ENCODE data around the gene CYBRD1. TPM values are rescaled to one million over a fixed set of nuclear protein-coding genes. Genes with fewer than 3 reads are reported as not detected.

CYBRD1 gene
- total RNA-seq, 4 donors from 2014 or later = 99.4 to 218 (median 157) TPM

DNA sequence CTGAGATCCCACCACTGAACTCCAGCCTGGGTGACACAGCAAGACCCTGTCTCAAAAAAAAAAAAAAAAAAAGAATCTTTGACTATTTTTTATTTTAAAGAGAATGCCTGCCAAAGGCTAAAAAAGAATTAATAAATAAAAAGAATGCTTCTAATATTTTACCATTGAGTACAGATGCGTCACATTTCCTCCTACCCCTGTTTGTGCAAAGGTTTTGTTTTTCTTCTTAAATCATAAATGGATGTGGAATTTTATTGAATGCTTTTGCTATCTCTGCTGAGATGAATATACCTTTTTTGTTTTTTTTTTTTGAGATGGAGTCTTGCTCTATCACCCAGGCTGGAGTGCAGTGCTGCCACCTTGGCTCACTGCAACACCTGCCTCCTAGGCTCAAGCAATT lies 22.8 kb downstream of the CYBRD1 start:
- WGBS = 92% methylated on average over 1 of the region's 1 CpG
- peaks cover 29% of the 10 kb centered on the region for H3K36me3 ChIP-seq

DNA sequence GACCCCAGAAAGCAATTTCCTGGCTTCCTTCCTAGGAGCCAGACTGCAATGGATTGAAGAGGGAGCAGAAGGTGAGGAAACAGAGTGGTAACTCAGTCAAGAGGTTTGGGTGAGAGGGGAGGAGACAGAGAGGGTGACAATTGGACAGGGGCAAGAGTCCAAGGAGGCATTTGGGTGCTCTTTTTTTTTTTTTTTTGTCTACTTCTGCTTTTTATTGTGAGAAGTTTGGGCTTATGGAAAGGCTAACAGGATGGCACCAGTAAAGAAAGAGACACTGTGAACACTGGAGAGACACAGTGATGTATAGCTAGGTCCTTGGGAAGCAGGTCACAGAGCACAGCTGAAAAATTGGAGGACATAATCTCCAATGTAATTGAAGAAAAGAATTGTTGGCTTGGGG lies 25.0 kb downstream of the CYBRD1 start:
- Histone ChIP-seq H3K27ac (no peak overlapping the region), H3K4me3 (no peak overlapping the region)
- TF ChIP-seq EP300 (IDR thresholded peaks at IDR 0.05) = no peak

More for the DNA sequence above, 22.8 kb downstream of the CYBRD1 start:
- no peak overlapping the region for H3K4me3 ChIP-seq
- H3K27ac ChIP-seq = no peak overlapping the region
- no peak for DNase-seq (ENCODE audit: low spot score in 2 of 2)
- TF ChIP-seq EP300 (IDR thresholded peaks at IDR 0.05) (no peak), POLR2A (IDR thresholded peaks at IDR 0.05) (no peak), POLR2AphosphoS5 (IDR thresholded peaks at IDR 0.05) (no peak)
- TF ChIP-seq, protein P1, sequence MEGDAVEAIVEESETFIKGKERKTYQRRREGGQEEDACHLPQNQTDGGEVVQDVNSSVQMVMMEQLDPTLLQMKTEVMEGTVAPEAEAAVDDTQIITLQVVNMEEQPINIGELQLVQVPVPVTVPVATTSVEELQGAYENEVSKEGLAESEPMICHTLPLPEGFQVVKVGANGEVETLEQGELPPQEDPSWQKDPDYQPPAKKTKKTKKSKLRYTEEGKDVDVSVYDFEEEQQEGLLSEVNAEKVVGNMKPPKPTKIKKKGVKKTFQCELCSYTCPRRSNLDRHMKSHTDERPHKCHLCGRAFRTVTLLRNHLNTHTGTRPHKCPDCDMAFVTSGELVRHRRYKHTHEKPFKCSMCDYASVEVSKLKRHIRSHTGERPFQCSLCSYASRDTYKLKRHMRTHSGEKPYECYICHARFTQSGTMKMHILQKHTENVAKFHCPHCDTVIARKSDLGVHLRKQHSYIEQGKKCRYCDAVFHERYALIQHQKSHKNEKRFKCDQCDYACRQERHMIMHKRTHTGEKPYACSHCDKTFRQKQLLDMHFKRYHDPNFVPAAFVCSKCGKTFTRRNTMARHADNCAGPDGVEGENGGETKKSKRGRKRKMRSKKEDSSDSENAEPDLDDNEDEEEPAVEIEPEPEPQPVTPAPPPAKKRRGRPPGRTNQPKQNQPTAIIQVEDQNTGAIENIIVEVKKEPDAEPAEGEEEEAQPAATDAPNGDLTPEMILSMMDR (IDR thresholded peaks at IDR 0.05) = no peak
- no peaks in the 10 kb centered on the region for H3K9me3 ChIP-seq
- no peaks in the 10 kb centered on the region for H3K4me1 ChIP-seq
- no peaks in the 10 kb centered on the region for H3K27me3 ChIP-seq

DNA sequence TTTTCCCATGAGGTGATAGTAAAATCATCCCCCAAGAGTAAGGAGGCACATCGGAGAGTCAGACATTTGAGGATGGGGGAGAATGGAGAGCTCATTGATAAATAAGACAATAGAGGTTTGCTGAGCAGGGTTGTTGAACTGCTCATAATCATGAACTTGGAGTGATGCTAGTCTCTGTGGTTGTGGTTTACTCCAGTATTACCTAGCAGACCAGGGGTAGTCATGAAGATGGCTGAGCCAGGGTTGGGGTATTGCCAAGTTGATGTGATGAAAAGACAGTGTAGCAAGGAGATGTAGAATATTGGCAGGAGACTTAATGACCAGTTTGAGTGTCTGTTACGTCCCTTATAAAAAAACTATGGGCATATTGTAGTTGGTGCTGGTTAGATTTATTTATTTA lies 25.4 kb downstream of the CYBRD1 start:
- no peaks in the 10 kb centered on the region for H3K27me3 ChIP-seq
- no peak for DNase-seq (ENCODE audit: low spot score in 2 of 2)
- no peak overlapping the region for H3K27ac ChIP-seq
- no peaks in the 10 kb centered on the region for H3K4me1 ChIP-seq
- peaks cover 15% of the 10 kb centered on the region for H3K36me3 ChIP-seq
- no peak overlapping the region for H3K4me3 ChIP-seq
- TF ChIP-seq EP300 (IDR thresholded peaks at IDR 0.05) (no peak), POLR2A (IDR thresholded peaks at IDR 0.05) (no peak), POLR2AphosphoS5 (IDR thresholded peaks at IDR 0.05) (no peak)
- TF ChIP-seq, protein P1 (IDR thresholded peaks at IDR 0.05) = no peak
- WGBS = 83% methylated on average over 2 of the region's 2 CpGs
- H3K9me3 ChIP-seq = no peaks in the 10 kb centered on the region

More for the DNA sequence above, 25.0 kb downstream of the CYBRD1 start:
- no peaks in the 10 kb centered on the region for H3K9me3 ChIP-seq
- H3K27me3 ChIP-seq = no peaks in the 10 kb centered on the region
- no peak for DNase-seq (ENCODE audit: low spot score in 2 of 2)
- no peaks in the 10 kb centered on the region for H3K4me1 ChIP-seq
- H3K36me3 ChIP-seq = peaks cover 20% of the 10 kb centered on the region

DNA sequence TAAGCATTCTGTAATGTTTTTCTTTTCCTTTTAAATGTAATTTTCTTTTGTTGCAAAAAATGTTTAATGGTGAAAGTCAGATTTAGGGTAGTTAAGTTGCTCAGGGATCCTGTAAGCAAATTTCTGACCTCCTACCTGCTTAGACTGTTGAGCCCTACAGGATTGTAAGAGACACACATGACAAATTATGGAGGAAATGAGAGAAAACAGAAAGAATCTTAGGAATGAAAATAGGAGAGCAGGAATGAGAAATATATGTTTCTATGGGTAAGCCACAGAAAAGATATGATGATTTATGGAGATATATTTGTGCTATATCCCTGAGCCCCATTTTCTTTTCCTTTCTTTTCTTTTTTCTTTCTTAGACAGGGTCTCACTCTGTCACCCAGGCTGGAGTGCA lies 28.3 kb downstream of the CYBRD1 start:
- Histone ChIP-seq H3K9me3 (no peaks in the 10 kb centered on the region), H3K27ac (no peak overlapping the region), H3K27me3 (no peaks in the 10 kb centered on the region), H3K4me1 (no peaks in the 10 kb centered on the region), H3K36me3 (peaks cover 19% of the 10 kb centered on the region), H3K4me3 (no peak overlapping the region)
- no peak for DNase-seq (ENCODE audit: low spot score in 2 of 2)
- no peak for TF ChIP-seq EP300 (IDR thresholded peaks at IDR 0.05)
- TF ChIP-seq POLR2A (IDR thresholded peaks at IDR 0.05) = no peak
- TF ChIP-seq, protein P1 (IDR thresholded peaks at IDR 0.05) = no peak
- TF ChIP-seq POLR2AphosphoS5 (IDR thresholded peaks at IDR 0.05) = no peak

DNA sequence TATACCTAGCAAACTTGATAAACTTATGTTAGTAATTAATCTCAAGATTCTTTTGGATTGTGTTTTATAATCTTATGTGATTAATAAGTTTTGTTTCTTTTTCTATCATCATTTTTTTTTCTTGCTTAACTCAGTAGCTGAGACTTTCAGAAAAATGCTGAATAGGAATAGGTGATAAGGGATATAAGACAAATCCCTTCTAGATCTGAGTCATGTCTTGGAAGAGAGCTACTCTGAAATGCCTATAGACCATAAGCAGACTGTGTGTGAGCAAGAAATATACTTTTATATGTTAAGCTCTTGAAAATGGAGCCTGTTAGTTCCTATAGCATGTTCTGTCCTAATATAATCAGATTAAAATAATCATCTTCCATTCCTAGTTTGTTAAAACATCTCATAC lies 29.6 kb downstream of the CYBRD1 start:
- Histone ChIP-seq H3K27me3 (no peaks in the 10 kb centered on the region), H3K4me1 (no peaks in the 10 kb centered on the region), H3K4me3 (no peak overlapping the region), H3K36me3 (peaks cover 30% of the 10 kb centered on the region), H3K27ac (no peak overlapping the region), H3K9me3 (no peaks in the 10 kb centered on the region)
- no peak for DNase-seq (ENCODE audit: low spot score in 2 of 2)
- TF ChIP-seq POLR2AphosphoS5 (IDR thresholded peaks at IDR 0.05) (no peak), POLR2A (IDR thresholded peaks at IDR 0.05) (no peak), EP300 (IDR thresholded peaks at IDR 0.05) (no peak)
- TF ChIP-seq, protein P1 (IDR thresholded peaks at IDR 0.05) = no peak

DNA sequence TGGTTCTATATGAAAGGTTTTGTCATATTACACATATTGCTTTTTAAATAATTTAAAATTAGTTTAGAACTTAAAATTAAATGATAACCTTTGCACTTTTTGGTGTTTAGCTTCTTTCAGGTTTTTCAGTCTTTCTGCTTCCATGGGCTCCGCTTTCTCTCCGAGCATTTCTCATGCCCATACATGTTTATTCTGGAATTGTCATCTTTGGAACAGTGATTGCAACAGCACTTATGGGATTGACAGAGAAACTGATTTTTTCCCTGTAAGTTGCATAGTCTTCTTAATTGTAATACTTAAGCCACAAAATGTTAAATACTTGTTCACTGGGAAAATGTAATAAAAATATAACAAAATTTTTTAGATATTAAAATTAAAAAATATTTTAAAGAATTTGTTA lies 31.0 kb downstream of the CYBRD1 start:
- TF ChIP-seq EP300 (IDR thresholded peaks at IDR 0.05) (no peak), POLR2A (IDR thresholded peaks at IDR 0.05) (no peak), POLR2AphosphoS5 (IDR thresholded peaks at IDR 0.05) (no peak)
- TF ChIP-seq, protein P1 (IDR thresholded peaks at IDR 0.05) = no peak
- peaks cover 33% of the 10 kb centered on the region for H3K36me3 ChIP-seq
- no peak overlapping the region for H3K4me3 ChIP-seq
- H3K4me1 ChIP-seq = no peaks in the 10 kb centered on the region
- H3K27ac ChIP-seq = no peak overlapping the region
- H3K9me3 ChIP-seq = no peaks in the 10 kb centered on the region
- DNase-seq (ENCODE audit: low spot score in 2 of 2) = no peak
- H3K27me3 ChIP-seq = no peaks in the 10 kb centered on the region
- WGBS = 58% methylated on average over 2 of the region's 2 CpGs
